IMR-90 (cell line): ENCODE results near the gene MED12. TPM values are rescaled to one million over a fixed set of nuclear protein-coding genes. Genes with fewer than 3 reads are reported as not detected.
"Not testable (repeated sequence)": the region's sequence is repeated elsewhere in the genome, so short reads cannot be mapped to it uniquely, and the experiment has no call there.

Experiments used
- ATAC-seq: fragments of 200-7000 bp; cut with Tn5 transposase; 2 replicates; pipeline ENCODE4 v1.9.1; 2020; ENCODE audit warnings: low read depth, mild to moderate bottlenecking, moderate library complexity
- BruUV-seq: library from RNA; stranded (reverse); fragments of 400-500 nt; replicated peaks from 2 replicates; lab custom pipeline; 2021; lab: Mats Ljungman, UMichigan
- CTCF ChIA-PET: fragments of 300-600 bp; formaldehyde crosslinking; extraction: SDS; loops from one replicate; lab custom pipeline; 2021; ENCODE audit warnings: antibody characterized with exemption; lab: Yijun Ruan, JAX
- POLR2A ChIA-PET: fragments of 300-600 bp; sonication (Branson Sonifier 250); formaldehyde crosslinking; loops from one replicate; lab custom pipeline; 2022; ENCODE audit warnings: antibody characterized with exemption; ENCODE audit not compliant: unreplicated experiment; lab: Charles Lee
- DNase-seq: peaks from one replicate; pipeline ENCODE4 v3.0.0; 2013
- H2AFZ ChIP-seq: replicated peaks from 2 replicates; pipeline ENCODE3; 2013; ENCODE audit warnings: low read length, mild to moderate bottlenecking; ENCODE audit not compliant: poor library complexity
- H2AK5ac ChIP-seq: 2 replicates; pipeline ENCODE4 v1.6.1; 2013; ENCODE audit warnings: low read depth, low read length, inconsistent platforms
- H2AK9ac ChIP-seq: replicated peaks from 2 replicates; pipeline ENCODE3; 2013; ENCODE audit warnings: mild to moderate bottlenecking, low read depth, low read length, moderate library complexity; ENCODE audit not compliant: poor library complexity
- H2BK120ac ChIP-seq: 2 replicates; pipeline ENCODE4 v1.6.1; 2013; ENCODE audit warnings: low read depth, low read length, inconsistent platforms
- H2BK15ac ChIP-seq: 3 replicates; pipeline ENCODE4 v1.6.1; 2013; ENCODE audit warnings: low read depth, low read length, inconsistent platforms
- H2BK20ac ChIP-seq: 2 replicates; pipeline ENCODE4 v1.6.1; 2013; ENCODE audit warnings: low read depth, mild to moderate bottlenecking, inconsistent platforms, low read length, moderate library complexity
- H2BK5ac ChIP-seq: 2 replicates; pipeline ENCODE4 v1.6.1; 2013; ENCODE audit warnings: mild to moderate bottlenecking, low read depth, low read length, inconsistent platforms; ENCODE audit not compliant: poor library complexity, severe bottlenecking
- H3K14ac ChIP-seq: replicated peaks from 2 replicates; pipeline ENCODE4 v1.6.1; 2013; ENCODE audit warnings: low read depth, low read length, inconsistent platforms
- H3K18ac ChIP-seq: 2 replicates; pipeline ENCODE4 v1.6.1; 2013; ENCODE audit warnings: low read depth, low read length, control low read depth
- H3K23ac ChIP-seq: 2 replicates; pipeline ENCODE4 v1.6.1; 2013; ENCODE audit warnings: low read depth, low read length, inconsistent platforms
- H3K27ac ChIP-seq: 2 replicates; pipeline ENCODE4 v1.5.1; 2013; ENCODE audit warnings: mild to moderate bottlenecking, control low read depth, low read length; ENCODE audit not compliant: insufficient read depth
- H3K27me3 ChIP-seq: 2 replicates; pipeline ENCODE4 v1.6.1; 2013; ENCODE audit warnings: low read length; ENCODE audit not compliant: control insufficient read depth, insufficient read depth
- H3K36me3 ChIP-seq: 2 replicates; pipeline ENCODE4 v1.6.1; 2013; ENCODE audit warnings: low read length, mixed read lengths; ENCODE audit not compliant: control insufficient read depth, insufficient read depth
- H3K4ac ChIP-seq: 2 replicates; pipeline ENCODE4 v1.6.1; 2013; ENCODE audit warnings: low read depth, low read length, inconsistent platforms
- H3K4me1 ChIP-seq: 2 replicates; pipeline ENCODE4 v1.6.1; 2013; ENCODE audit warnings: low read length, mixed read lengths; ENCODE audit not compliant: control insufficient read depth, insufficient read depth
- H3K4me2 ChIP-seq: 2 replicates; pipeline ENCODE4 v1.6.1; 2013; ENCODE audit warnings: low read depth, mild to moderate bottlenecking, control low read depth, low read length, moderate library complexity
- H3K4me3 ChIP-seq: 2 replicates; pipeline ENCODE4 v1.5.1; 2013; ENCODE audit warnings: low read depth, mild to moderate bottlenecking, control low read depth, low read length, moderate library complexity; ENCODE audit not compliant: insufficient read depth
- H3K56ac ChIP-seq: 2 replicates; pipeline ENCODE4 v1.6.1; 2013; ENCODE audit warnings: low read length, inconsistent platforms; ENCODE audit not compliant: insufficient read depth; ENCODE audit errors: extremely low read depth
- H3K79me1 ChIP-seq, 2 experiments: 2 replicates each; pipeline ENCODE4 v1.6.1; 2013; ENCODE audit warnings: low read length in 2 of 2, inconsistent platforms in 1 of 2, low read depth in 1 of 2
- H3K9ac ChIP-seq: 2 replicates; pipeline ENCODE4 v1.6.1; 2013; ENCODE audit warnings: low read depth, low read length, control low read depth
- H3K9me1 ChIP-seq: 2 replicates; pipeline ENCODE4 v1.6.1; 2013; ENCODE audit warnings: low read length, inconsistent platforms; ENCODE audit not compliant: insufficient read depth
- H3K9me3 ChIP-seq: 2 replicates; pipeline ENCODE4 v1.6.1; 2013; ENCODE audit warnings: low read length; ENCODE audit not compliant: control insufficient read depth, insufficient read depth
- H4K20me1 ChIP-seq: 2 replicates; pipeline ENCODE4 v1.6.1; 2013; ENCODE audit warnings: low read length, inconsistent platforms; ENCODE audit not compliant: insufficient read depth
- H4K5ac ChIP-seq: 2 replicates; pipeline ENCODE4 v1.6.1; 2013; ENCODE audit warnings: mild to moderate bottlenecking, low read depth, low read length, control low read depth
- H4K8ac ChIP-seq, 2 experiments: 2 replicates each; pipeline ENCODE4 v1.6.1; 2013; ENCODE audit warnings: low read depth in 2 of 2, low read length in 2 of 2, control low read depth in 1 of 2, inconsistent platforms in 1 of 2
- H4K91ac ChIP-seq: 2 replicates; pipeline ENCODE4 v1.6.1; 2013; ENCODE audit warnings: low read depth, low read length, inconsistent platforms; ENCODE audit not compliant: insufficient read depth
- WGBS, 2 experiments: methylation state at CpG; one replicate each; pipeline versions ENCODE4 v1.1.5 to v1.1.7; 2013; ENCODE audit warnings: missing lambda C conversion rate in 2 of 2; ENCODE audit not compliant: insufficient read length in 1 of 2; ENCODE audit errors: extremely low coverage in 2 of 2; 5-methylcytosine and 5-hydroxymethylcytosine counted together
- dilution Hi-C: fragments of 300-500 bp; cut with HindIII; formaldehyde crosslinking; loops from one replicate; pipeline ENCODE4 v1.14.3; 2018; ENCODE audit warnings: low sequenced_read_pairs; ENCODE audit not compliant: unreplicated experiment
- in situ Hi-C: fragments of 300-500 bp; cut with MboI; formaldehyde crosslinking; loops from 3 replicates; pipeline ENCODE4 v1.14.3; 2019; ENCODE audit warnings: low sequenced_read_pairs, inconsistent platforms, mixed read lengths
- intact Hi-C: fragments of 100-400 bp; cut with micrococcal nuclease; formaldehyde crosslinking; loops from 2 replicates; pipeline ENCODE4 v1.10.0; 2022
- polyA plus RNA-seq, 3 experiments: library from polyadenylated mRNA; depleted of rRNA; stranded (reverse); fragments of >200 nt; gene quantifications; 2 replicates each; pipeline ENCODE4 v1.2.3, GENCODE V29; 2012; ENCODE audit warnings: low replicate concordance in 1 of 3
- total RNA-seq: library from RNA; depleted of rRNA; stranded (reverse); fragments of >200 nt; gene quantifications from 2 replicates; pipeline ENCODE4 v1.2.3, GENCODE V29; 2012

Gene MED12
- total and polyA plus RNA-seq, 2 of the 4 experiments (the other 2 are of a cell fraction), result 9.1 to 19.8 TPM

- ATAC-seq, H2BK5ac ChIP-seq, H3K36me3 ChIP-seq, H3K56ac ChIP-seq, H3K27me3 ChIP-seq, H3K4me1 ChIP-seq, H3K14ac ChIP-seq, H2AK5ac ChIP-seq, H3K9ac ChIP-seq, H3K9me3 ChIP-seq, DNase-seq, H3K4me3 ChIP-seq, H4K8ac ChIP-seq, H2AFZ ChIP-seq, H2BK120ac ChIP-seq, H4K20me1 ChIP-seq, H3K4ac ChIP-seq, H2BK20ac ChIP-seq, H3K18ac ChIP-seq, H4K5ac ChIP-seq, H3K9me1 ChIP-seq, intact Hi-C loops, H2BK15ac ChIP-seq, H3K4me2 ChIP-seq, CTCF ChIA-PET, H2AK9ac ChIP-seq, dilution Hi-C loops, BruUV-seq, H3K27ac ChIP-seq, H3K79me1 ChIP-seq, H3K23ac ChIP-seq, in situ Hi-C loops, H4K91ac ChIP-seq: not testable (repeated sequence)
- WGBS, 2 experiments, result no CpG with 5 or more reads among the region's 9 CpGs
- POLR2A ChIA-PET, result interaction anchor here (0.7 kb wide), 1 partner anchor 11 kb away, joined by 8 read pairs; no protein-coding TSS in a partner anchor
These were observed 62.3 kb downstream of the MED12 start for GRCh38 chrX:71180579-71181265.
